Activated CD8-positive, alpha-beta memory T cell treated with anti-CD3 and anti-CD28 coated beads for 1 hour (primary cell): ENCODE data around the gene GDF11.
"Not testable (repeated sequence)": the region's sequence is repeated elsewhere in the genome, so short reads cannot be mapped to it uniquely, and the experiment has no call there.

Experiments used
- DNase-seq, 2 donors: peaks; one replicate each; pipeline ENCODE4 v3.0.0-alpha.2; 2020; ENCODE audit warnings: low read depth in 1 of 2; ENCODE audit errors: extremely low read depth in 1 of 2

The GDF11 gene

GRCh38 chr12:55738123-55739024, 4.5 kb upstream of the GDF11 start:
- DNase-seq: peak; percentile 45 to 61

GRCh38 chr12:55739025-55739378, 3.9 kb upstream of the GDF11 start:
- DNase-seq: no peak

DNA sequence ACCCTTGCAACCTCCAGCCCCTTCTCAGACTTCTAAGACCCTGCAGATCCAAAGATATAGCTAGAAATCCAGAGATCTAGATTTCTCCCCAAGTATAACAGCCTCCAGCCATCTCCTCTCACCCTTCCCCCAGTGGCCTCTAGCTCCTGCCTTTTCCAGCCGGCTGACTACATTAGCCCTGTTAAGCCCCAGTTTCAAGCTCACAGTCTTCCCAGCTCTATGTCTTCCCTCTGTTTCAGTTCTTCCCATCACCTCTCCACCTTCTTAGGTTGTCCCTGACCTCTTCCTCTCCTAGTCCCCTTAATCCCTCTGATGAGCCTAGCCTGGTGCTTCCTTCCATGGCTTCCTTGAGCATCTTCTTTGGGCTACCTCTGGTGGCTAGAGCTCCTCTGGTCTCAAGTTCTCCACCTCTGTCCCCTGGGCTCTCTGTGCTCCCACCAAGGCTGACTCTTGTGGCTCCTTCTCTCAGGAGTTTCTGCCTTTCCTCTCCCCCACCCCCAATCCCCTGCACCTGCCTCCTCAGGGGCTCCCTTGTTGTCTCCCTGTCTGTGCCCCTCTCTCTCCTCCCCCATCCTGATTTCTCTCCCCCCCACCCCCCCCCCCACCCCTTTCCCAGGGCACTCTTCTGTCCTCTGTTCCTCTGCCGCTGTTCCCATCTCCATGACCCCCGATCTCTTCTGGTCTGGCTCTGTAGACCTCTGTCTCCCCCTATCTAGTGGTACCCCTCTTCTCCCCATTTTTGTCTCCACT, 816 bp upstream of the GDF11 start:
- no peak for DNase-seq

- peak in 1 of 2 donors; percentile 29 for DNase-seq
These were observed 751 bp downstream of the GDF11 start for GRCh38 chr12:55743406-55744339.

- DNase-seq: no peak
These were observed 1.6 kb downstream of the GDF11 start for GRCh38 chr12:55744340-55745030.

- DNase-seq: no peak
These were observed 2.6 kb downstream of the GDF11 start for GRCh38 chr12:55745361-55746173.

DNA sequence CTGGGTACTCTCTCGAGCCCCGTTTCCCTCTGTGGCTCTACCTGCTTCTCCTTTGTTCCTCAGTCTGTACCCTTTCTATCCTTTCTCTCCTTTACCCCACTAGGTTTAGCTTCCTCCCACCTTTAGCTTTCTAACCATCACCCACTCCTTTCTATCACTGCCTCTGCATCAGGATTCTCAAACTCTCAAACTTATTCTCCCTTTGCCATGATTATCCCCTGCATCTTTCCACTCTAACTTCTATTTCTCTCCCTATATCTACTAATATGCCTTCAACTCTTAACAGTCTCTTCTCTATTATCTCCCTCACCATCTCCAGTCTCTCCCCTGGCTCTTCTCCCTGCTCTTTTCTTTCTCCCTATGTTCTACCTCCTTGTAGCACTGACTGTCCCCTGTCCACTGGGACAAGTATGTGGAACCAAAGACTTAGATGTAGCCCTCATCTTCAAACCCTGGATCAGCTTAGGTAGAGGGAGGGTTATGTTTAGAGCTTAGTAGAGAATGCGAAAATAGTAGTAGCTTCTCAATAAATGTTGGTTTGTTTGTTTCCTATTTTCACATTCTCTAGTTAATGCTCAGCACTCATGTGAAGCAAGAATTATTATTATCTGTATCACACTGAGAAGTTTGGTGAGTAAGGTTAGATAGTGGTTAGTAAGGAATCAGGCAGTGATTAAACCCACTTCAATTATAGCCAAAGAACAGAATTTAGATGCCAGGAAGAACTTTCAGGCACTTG, 3.4 kb downstream of the GDF11 start:
- DNase-seq: no peak

GRCh38 chr12:55746913-55747231, 4.0 kb downstream of the GDF11 start:
- DNase-seq: no peak

DNA sequence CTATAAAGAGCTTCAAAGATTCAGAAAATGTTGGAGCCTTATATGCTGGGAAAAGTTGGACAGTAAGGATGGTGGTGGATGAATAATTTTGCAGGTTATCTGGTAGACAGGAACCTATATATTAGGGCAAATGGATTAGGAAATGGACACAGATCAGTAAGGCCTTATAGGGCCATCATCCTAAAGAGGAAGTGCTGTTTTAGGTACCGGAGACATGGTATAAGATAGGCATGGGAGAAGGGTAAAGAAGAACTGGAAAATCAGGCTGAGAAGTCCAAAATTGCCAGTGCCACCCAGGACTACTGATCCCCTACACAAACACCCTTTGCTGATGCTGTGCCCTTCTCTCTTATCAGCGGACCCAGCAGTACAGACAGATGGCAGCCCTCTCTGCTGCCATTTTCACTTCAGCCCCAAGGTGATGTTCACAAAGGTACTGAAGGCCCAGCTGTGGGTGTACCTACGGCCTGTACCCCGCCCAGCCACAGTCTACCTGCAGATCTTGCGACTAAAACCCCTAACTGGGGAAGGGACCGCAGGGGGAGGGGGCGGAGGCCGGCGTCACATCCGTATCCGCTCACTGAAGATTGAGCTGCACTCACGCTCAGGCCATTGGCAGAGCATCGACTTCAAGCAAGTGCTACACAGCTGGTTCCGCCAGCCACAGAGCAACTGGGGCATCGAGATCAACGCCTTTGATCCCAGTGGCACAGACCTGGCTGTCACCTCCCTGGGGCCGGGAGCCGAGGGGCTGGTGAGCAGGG, 5.5 kb downstream of the GDF11 start:
- DNase-seq: no peak

DNA sequence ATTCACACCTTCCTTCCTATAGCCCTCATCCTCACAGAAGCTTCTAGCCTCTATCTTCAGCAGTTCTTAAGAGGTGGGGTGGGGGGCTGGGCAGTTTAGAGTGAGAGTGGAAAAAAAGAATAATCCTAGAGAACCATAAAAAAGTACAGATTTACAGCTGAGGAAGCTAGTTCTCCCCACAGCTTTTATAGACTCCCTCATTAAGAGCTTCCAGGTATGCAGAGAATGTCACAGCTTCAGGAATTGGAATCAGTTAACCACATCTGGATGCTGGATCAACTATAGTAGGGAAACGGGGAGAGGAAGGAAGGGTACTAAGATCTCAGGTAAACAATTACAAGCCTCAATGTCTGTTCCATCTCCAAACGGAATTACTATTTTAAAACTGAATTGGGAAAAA, 12.3 kb downstream of the GDF11 start:
- no peak for DNase-seq

GRCh38 chr12:55757701-55758100, 14.8 kb downstream of the GDF11 start:
- no peak for DNase-seq

DNA sequence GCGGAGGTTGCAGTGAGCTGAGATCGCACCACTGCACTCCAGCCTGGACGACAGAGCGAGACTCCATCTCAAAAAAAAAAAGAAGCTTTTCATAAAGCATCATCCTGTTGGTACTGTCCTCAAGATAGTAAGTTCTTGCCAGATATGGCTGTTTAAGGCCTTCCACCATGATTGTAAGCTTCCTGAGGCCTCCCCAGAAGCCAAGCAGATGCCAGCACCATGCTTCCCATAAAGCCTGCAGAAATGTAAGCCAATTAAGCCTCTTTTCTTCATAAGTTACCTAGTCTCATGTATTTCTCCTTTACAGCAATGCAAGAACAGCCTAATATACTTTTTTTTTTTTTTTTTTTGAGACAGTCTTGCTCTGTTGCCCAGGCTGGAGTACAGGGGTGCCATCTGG, 15.7 kb downstream of the GDF11 start:
- DNase-seq: not testable (repeated sequence)

DNA sequence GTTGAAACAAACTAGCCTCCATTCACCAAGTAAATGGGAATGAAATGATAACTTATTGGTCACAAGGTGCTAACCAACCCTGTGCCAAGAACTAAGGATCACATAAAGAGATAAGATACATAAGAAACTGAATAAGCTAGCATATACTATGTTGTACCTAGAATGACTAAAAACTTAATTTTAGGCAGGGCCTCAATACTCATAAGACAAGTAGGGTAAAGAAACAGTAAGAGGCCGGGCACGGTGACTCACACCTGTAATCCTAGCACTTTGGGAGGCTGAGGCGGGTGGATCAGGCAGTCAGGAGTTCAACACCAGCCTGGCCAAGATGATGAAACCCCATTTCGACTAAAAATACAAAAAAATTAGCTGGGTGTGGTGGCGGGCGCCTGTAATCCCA, 17.7 kb downstream of the GDF11 start:
- DNase-seq: no peak

- no peak for DNase-seq
These were observed 19.7 kb downstream of the GDF11 start for GRCh38 chr12:55762646-55763045.

DNA sequence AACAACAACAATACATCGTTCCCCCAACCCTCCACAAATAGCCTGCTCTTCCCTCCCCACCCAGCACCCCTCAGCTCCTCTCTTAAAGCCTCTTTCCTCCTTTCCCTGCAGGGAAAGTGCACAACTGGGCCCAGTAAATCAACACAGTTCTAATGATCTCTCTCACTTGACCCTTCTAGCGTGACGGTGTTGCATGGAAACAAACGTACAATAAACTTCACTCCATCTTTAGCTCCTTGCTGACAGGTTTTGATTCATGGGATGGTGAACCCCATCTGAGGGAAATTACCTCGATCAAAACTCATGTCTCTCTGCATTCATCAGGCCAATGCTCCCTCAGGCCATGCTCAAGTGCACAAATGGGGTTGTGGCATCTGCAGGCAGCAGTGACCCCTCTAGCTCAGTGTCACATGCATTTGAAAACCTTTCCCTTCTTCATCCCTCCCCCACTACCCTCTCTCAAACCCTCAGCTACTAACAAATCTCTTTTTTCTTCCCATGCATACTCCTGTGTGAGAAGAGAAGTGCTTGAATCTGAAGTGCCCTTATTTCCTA, 22.9 kb downstream of the GDF11 start:
- DNase-seq: no peak

- DNase-seq: no peak
These were observed 24.2 kb downstream of the GDF11 start for GRCh38 chr12:55767156-55767555.

DNA sequence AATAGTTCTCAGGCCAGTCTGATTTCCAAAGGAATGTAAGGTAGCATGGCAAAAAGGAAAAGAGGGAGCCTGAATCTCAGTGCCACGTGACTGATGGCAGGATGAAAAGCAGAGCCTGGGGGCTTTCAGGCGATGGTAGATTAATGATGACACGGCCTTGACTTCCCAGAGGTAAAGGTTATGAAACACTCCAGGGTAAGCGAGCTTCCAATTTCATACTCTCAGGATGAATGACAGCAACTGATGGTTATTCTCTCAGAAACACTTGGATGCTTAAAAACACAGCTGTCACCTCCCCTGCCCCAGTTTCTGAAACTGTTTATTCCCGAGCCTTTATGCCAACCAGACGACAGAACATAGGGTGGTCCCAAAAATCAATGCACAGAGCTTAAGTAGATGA, 28.8 kb downstream of the GDF11 start:
- no peak for DNase-seq

DNA sequence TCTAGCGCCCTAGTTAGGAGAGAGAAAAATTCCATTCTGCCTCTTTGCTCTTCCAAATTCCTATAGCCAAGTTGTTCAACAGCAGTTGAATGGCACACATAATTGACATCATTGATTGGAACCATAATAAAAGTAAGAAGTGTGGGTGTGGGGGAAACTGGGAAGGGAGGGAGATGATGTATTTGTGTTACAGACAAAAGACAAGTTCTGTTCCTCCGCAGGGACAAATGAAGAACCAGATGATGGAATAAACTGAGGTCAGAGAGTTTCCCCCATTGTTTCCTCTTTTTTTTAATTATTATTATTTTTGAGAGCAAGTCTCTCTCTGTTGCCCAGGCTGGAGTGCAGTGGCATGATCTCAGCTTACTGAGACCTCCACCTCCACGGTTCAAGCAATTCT, 34.9 kb downstream of the GDF11 start:
- no peak for DNase-seq
